HG02970 (cell line): Measurements from ENCODE around the gene RFFL.

ENCODE experiments used
- ATAC-seq: cut with Tn5 transposase; IDR thresholded peaks from one replicate; pipeline ENCODE4 v1.9.1; 2021; ENCODE audit warnings: mild to moderate bottlenecking, moderate library complexity, moderate number of reproducible peaks; ENCODE audit not compliant: unreplicated experiment, low FRiP score

Gene RFFL

DNA sequence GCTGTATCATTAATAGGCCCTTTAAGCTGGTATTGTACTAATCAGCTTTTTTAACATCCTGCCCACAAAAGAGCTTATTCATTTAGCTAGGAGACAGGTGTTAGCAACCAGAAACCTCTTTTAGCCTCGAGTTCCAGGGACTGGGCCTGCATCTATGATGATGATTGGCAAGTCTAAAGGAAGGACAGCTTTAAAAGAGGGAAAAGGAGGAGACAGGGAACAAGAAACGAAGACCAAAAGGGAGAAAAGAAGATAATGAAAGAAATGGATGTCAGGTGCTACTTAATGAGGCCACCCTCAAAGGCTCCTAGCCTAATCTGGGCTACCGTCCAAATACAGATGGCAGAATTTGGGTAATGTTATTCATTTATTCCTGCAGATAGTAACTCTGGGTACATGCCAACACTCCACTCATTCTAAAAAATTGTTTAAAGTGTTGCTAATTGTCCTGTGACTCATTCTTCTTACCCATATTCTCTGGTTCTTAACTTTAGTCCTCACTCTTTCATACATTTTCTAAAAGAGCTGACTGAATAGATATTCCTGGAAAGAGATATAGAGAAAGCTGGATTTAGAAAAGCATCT lies 18.7 kb upstream of the RFFL start:
- no peak for ATAC-seq

- no peak for ATAC-seq
These were observed 18.1 kb upstream of the RFFL start for GRCh38 chr17:35081638-35082037.

- ATAC-seq: peak; percentile 49
These were observed 17.0 kb upstream of the RFFL start for GRCh38 chr17:35080536-35080935.

DNA sequence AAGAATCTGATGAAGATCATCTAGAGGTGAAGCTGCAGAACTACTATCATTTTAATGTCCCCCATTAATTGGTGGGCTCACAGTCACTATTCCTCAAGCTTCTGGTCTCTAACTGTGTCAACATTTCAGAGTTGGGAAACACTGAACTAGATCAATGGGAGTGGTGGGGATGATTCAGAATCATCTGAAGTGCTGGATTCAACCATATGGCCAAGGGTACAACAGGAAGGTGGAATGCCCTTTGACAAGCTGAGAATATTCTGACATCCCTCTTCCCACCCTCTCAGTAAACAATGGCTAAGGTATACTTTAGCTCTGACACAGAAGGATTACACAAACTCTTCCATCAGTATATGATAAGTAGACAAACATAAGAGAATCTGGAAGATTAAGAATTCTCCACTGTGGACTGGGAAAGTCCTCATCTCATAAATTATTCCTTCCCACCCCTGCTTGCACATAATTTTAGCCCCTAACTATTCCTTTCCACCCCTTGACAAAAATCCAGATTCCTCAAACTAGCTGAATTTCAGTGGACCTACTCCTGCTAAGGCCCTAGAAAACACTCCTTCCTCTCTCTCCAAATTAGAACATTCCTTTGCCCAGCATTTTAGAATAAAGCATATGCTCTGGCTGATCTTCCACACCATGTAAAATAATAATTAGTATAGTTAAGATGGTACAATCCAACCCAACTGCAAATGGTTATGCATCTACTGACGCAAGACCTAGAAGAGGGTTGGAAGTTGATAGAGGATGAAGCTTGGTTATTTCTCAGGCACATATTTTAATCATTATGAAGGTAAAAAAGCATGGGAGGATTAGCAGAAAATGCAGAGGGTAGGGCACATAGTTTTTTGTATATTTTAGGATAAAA lies 16.3 kb upstream of the RFFL start:
- ATAC-seq: no peak

DNA sequence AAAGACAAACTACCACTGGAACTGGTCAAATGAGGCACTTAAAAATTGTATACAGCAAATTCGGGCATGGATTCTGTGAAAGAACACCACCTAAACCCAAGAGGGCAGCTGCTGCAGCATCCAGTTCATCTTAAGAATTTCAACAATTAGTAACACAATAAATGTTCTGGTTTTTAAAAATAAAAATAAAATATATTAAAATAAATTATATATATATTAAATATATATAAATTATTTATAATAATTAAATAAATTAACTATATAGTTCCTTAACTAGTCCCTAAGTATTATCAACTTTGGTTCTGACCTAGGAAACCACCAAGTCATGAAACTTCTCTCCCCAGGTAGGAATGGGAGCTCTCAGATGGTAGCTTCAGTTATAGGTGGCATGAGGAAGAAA lies 13.4 kb upstream of the RFFL start:
- no peak for ATAC-seq

DNA sequence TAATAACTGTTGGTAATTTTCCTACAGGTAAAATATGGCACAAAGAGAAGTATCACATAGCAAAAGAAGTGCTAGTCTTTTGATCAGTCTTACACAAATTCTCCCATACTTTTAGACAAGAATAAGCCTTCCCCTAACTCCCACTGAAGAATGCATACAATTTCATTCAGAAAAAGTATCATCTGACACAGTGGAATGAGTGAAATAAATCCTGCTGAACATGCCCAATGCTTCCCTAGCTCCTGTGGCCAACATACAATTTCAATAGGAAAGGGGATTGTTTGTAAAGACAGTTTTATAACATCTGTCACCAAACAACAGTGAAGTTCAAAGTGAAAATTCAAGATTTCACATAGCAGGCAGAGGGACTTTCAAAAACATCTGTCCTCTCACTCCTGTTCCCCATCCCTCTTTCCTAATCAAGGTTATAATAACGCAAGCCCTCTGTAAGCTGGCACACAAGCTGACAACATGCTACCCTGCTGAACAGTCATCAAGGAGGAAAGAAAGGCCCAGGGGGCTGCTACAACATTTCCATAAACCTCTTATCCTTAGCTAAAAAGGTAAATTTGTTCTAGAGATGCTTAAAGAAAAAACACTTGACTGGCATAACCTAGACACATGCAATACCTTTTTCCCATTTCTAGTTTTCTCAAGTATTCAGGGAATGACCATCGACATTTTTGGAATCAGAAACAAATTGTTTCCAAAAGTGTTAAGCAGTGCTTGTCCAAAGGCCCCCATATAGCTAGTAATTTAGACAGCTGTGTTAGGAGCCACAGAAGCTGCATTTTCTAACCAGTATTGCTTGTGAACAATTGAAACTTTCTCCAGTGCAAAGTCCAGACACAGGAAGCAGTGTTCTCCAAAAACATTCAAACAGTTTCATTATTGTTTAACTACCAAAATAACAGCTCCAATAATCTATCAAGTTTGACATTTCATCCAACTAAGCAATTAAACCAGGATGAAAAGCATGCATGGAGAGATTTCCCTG lies 11.5 kb upstream of the RFFL start:
- no peak for ATAC-seq

GRCh38 chr17:35073991-35074627 lies 10.6 kb upstream of the RFFL start:
- no peak for ATAC-seq

GRCh38 chr17:35073183-35073790 lies 9.8 kb upstream of the RFFL start:
- ATAC-seq: no peak

DNA sequence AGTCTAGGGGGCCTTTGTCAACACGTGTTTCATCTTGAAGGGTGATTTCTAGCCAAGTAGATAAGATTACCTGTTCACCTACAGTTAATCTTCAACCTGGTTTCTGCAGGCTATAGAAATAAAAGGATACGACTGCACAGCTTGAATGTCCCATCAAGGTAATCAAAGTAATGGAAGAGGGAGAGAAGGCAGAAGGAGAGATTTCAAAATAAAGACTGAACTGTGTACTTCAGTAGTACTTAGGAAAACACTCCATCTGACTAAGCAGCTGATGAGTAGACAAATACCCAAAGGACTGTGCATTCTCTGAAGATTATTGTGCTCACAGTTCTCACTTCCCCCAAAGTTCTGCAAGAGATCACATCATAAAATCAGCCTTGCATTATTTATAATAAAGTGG lies 5.8 kb upstream of the RFFL start:
- ATAC-seq: no peak

GRCh38 chr17:35068249-35068648 lies 4.7 kb upstream of the RFFL start:
- ATAC-seq: no peak

- no peak for ATAC-seq
These were observed 2.4 kb upstream of the RFFL start for GRCh38 chr17:35065880-35066279.

DNA sequence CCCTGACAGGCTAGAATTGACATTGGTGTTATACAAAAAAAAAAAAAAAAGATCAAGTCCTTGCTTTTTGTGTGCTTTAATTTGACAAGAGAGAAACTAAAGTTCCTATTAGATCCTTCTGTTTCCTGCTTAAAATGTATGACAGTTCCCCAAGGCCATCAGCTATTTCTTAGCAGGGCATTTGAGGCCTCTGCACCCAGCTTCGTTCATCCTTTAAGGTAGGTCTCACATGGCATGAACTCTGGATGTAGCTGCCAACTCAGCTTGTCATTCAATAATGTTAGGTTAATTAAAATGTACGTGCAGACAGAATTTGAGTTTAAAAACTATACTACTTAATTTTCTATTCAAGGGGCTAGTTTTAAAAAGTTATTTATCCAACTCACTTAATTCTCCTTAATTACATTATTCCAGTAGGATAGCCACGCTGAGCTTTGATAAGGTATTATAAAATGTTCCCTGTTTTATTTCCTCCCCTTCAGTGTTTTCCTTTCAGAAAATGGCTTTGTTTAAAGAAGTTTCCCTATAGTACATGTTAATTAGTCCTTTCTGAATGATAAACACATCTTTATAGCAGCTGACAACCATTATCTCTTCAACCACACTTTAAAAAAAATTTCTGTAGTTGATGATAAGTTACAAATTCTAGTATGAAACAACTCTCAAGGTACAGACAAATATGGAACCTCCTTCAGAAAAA lies 1.2 kb upstream of the RFFL start:
- ATAC-seq: no peak

GRCh38 chr17:35062308-35062707 lies 1.2 kb downstream of the RFFL start:
- no peak for ATAC-seq

DNA sequence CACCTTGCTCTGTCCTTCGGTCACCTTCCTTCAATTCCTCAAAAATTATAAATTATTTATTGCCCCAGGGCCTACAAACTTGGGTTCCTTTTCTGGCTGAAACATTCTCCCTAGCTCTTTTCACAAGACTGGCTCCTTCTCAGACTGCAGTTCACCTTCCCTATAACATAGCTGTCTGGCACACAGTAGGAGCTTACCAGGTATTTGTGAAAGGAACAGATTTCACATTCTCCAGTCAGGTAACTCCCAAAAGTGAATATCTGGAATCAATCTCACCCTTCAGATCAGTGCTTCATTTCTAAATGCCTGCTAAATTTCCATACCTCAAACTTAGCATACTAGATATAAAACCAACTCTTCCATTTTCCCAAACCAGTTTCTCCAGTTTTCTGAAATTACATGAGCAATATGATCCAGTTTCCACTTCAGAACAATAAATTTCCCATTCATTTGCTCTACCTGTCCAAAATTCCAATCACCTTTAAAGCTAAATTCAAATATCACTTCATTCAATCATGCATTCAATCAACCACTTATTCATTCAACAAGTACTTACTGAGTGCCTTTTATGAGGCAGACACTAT lies 6.1 kb downstream of the RFFL start:
- no peak for ATAC-seq

DNA sequence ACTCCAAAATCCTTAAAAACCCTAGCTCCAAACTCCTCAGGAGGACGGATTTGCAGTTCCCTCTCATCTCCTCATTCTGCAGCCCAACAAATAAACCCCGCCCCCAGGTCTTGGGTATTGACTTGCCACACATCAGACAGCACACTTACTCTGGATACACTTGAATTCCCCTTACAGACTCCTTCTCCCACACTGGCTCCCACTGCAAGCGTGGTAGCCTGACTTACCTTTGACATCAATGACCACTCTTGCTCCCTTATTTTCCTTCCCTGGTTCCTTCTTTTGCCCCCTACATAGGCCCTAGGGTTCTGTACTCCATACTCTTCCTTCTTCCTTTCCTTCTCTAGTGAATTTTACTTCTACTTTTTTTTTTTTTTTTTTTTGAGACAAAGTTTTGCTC lies 7.5 kb downstream of the RFFL start:
- no peak for ATAC-seq

- ATAC-seq: no peak
These were observed 10.3 kb downstream of the RFFL start for GRCh38 chr17:35053204-35053603.

DNA sequence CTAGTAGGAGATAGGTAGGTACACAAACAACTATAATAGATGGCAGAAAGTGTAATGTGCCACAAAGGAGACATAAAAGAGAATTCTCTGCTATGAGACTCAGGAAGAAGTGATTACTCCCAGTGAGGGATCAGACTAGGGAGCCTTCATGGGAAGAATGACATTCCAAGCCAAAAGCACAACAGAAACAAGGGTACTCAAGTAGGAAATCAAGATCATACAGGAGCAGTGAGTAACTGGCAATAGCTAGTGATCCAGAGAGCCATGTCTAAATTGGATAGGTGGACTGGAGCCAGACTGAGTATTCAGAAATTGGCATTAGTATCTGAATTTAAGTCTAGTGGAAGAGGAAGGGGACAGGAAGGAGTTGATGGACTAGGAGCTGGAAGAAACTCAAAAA lies 10.7 kb downstream of the RFFL start:
- ATAC-seq: no peak

DNA sequence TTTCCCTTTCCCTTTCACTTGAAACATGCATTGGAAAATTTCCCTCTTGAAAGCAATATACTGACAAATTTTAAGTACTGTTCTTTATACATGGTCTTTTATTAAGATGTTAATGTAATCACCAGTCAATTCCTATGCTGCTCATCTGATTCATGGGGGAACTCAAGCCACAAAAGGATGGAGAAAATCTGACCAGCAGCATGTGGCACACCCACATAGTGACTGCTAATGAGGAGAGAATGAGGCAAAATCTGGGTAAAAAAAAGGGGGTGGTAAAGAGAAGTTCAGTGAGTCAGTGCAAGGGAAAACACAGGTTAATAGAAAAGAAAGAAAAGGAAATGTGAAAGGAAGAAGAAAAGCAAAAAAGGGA lies 11.3 kb downstream of the RFFL start:
- no peak for ATAC-seq

DNA sequence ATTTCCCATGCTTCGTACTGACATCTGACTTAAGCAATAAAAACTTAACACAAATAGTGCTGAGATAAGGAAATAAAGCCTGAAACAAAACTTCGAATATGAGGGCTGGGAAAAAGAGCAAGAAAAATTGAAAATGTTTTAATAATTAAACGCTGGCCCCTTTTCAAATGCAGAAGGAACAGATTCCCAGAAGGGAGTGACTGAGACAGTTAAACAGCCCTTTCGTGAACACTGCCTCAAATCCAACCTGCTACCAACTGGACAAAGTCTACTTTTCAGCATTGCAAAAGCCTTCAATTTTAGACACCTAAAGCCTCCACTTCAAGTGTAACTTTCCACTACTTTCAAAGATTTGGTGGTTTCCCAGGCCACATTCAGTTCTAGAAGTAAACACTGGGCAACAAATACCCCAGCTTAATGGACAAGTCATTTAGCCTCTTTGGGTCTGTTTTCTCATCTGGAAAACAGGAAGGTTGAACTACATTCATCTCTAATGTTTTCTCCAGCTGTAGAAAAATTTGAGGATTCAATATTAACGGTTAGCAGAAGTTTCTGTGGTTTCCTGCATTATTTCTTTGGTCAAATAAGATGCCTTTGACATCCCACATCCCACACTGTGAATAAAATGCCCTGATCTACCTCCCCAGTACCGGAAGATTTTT lies 11.8 kb downstream of the RFFL start:
- no peak for ATAC-seq
